GM18508 (cell line): ENCODE results near the gene IKZF1.
A peak's percentile ranks its signal among the peaks of the same experiment; 100 is the strongest.

ENCODE experiments used
- ATAC-seq: cut with Tn5 transposase; IDR thresholded peaks from one replicate; pipeline ENCODE4 v1.9.1; 2021; ENCODE audit warnings: moderate number of reproducible peaks; ENCODE audit not compliant: insufficient read depth, unreplicated experiment

Gene IKZF1

GRCh38 chr7:50366311-50366710 is 61.8 kb downstream of the IKZF1 start:
- ATAC-seq, result no peak

- no peak for ATAC-seq
These were observed 62.6 kb downstream of the IKZF1 start for GRCh38 chr7:50367100-50367499.

- no peak for ATAC-seq
These were observed 63.1 kb downstream of the IKZF1 start for GRCh38 chr7:50367570-50367969.

GRCh38 chr7:50368366-50368765 is 63.9 kb downstream of the IKZF1 start:
- ATAC-seq, result no peak

GRCh38 chr7:50369143-50370026 is 64.9 kb downstream of the IKZF1 start:
- ATAC-seq, result no peak

GRCh38 chr7:50370884-50371283 is 66.4 kb downstream of the IKZF1 start:
- no peak for ATAC-seq

GRCh38 chr7:50371551-50372021 is 67.1 kb downstream of the IKZF1 start:
- no peak for ATAC-seq

- ATAC-seq, result no peak
These were observed 68.4 kb downstream of the IKZF1 start for GRCh38 chr7:50372923-50373322.

- ATAC-seq, result no peak
These were observed 71.7 kb downstream of the IKZF1 start for GRCh38 chr7:50376056-50376820.

GRCh38 chr7:50377356-50377755 is 72.8 kb downstream of the IKZF1 start:
- no peak for ATAC-seq

GRCh38 chr7:50379082-50379481 is 74.6 kb downstream of the IKZF1 start:
- ATAC-seq, result no peak

GRCh38 chr7:50379539-50379938 is 75.0 kb downstream of the IKZF1 start:
- ATAC-seq, result no peak

GRCh38 chr7:50382455-50382854 is 77.9 kb downstream of the IKZF1 start:
- ATAC-seq, result no peak

GRCh38 chr7:50387351-50387750 is 82.8 kb downstream of the IKZF1 start:
- ATAC-seq, result no peak

GRCh38 chr7:50389961-50390360 is 85.4 kb downstream of the IKZF1 start:
- no peak for ATAC-seq

GRCh38 chr7:50391386-50391785 is 86.9 kb downstream of the IKZF1 start:
- no peak for ATAC-seq

- ATAC-seq, result no peak
These were observed 88.6 kb downstream of the IKZF1 start for GRCh38 chr7:50393076-50393475.

- no peak for ATAC-seq
These were observed 89.2 kb downstream of the IKZF1 start for GRCh38 chr7:50393547-50394252.

GRCh38 chr7:50394315-50394714 is 89.8 kb downstream of the IKZF1 start:
- ATAC-seq, result no peak

- peak; percentile 11 for ATAC-seq
These were observed 92.3 kb downstream of the IKZF1 start for GRCh38 chr7:50396856-50397255.
